Measurements from ENCODE around the gene PLXNA4. TPM values are rescaled to one million over a fixed set of nuclear protein-coding genes. Genes with fewer than 3 reads are reported as not detected.

Gene PLXNA4
- total RNA-seq, 4 donors from 2014 or later: 4.8 to 19.7 (median 10.7) TPM

GRCh38 chr7:132494474-132494873 is 81.8 kb downstream of the PLXNA4 start:
- no peaks in the 10 kb centered on the region for H3K9me3 ChIP-seq
- no peaks in the 10 kb centered on the region for H3K27me3 ChIP-seq
- TF ChIP-seq POLR2AphosphoS5 (IDR thresholded peaks at IDR 0.05) (no peak), POLR2A (IDR thresholded peaks at IDR 0.05) (no peak), EP300 (IDR thresholded peaks at IDR 0.05) (no peak)
- TF ChIP-seq, protein P1, sequence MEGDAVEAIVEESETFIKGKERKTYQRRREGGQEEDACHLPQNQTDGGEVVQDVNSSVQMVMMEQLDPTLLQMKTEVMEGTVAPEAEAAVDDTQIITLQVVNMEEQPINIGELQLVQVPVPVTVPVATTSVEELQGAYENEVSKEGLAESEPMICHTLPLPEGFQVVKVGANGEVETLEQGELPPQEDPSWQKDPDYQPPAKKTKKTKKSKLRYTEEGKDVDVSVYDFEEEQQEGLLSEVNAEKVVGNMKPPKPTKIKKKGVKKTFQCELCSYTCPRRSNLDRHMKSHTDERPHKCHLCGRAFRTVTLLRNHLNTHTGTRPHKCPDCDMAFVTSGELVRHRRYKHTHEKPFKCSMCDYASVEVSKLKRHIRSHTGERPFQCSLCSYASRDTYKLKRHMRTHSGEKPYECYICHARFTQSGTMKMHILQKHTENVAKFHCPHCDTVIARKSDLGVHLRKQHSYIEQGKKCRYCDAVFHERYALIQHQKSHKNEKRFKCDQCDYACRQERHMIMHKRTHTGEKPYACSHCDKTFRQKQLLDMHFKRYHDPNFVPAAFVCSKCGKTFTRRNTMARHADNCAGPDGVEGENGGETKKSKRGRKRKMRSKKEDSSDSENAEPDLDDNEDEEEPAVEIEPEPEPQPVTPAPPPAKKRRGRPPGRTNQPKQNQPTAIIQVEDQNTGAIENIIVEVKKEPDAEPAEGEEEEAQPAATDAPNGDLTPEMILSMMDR (IDR thresholded peaks at IDR 0.05): no peak
- peaks cover 0 to 7% (median 0%) of the 10 kb centered on the region in 3 donors for H3K4me1 ChIP-seq
- H3K27ac ChIP-seq: no peak overlapping the region
- H3K36me3 ChIP-seq: no peaks in the 10 kb centered on the region
- 97% methylated on average over 6 of the region's 12 CpGs; no CpG with 5 or more reads in 1 of the 2 donors for WGBS, 2 donors (ENCODE audit: low coverage in 1 of 2)
- no peak overlapping the region for H3K4me3 ChIP-seq
- no peak for ATAC-seq

DNA sequence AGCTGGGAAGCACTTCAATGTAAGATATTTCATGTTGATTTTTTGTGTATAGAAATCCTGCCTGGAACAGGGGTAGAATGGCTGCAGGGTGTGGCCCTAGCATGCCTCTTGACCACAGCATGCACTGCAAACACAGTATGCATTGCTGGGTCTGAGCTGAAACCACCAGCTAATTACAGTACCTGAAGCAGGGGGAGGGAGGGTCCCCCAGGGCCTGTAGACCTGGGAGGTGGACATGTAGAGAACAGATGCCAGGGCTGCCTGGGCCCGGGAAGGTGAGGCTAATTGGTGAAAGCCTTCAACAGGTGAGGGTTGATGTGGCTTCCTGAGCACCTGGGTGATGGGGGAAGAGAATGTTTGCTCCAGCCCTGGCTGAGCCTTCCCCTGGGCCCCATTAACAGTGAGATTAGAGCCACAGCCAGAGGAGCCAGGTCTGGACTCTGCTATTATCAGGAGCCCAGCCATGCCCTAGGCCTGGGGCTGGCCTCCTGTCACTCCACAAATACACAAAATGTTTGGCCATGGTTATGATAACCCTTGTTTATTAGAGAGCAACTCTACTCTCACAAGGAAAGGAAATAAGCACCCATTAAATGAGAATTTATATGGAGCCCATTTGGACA is 83.3 kb downstream of the PLXNA4 start:
- Histone ChIP-seq H3K36me3 (no peaks in the 10 kb centered on the region), H3K27ac (no peak overlapping the region), H3K9me3 (no peaks in the 10 kb centered on the region), H3K27me3 (no peaks in the 10 kb centered on the region), H3K4me1 (peaks cover 0 to 7% (median 0%) of the 10 kb centered on the region in 3 donors), H3K4me3 (no peak overlapping the region)
- no peak for TF ChIP-seq POLR2A (IDR thresholded peaks at IDR 0.05)
- TF ChIP-seq POLR2AphosphoS5 (IDR thresholded peaks at IDR 0.05): no peak
- TF ChIP-seq EP300 (IDR thresholded peaks at IDR 0.05): no peak
- TF ChIP-seq, protein P1 (IDR thresholded peaks at IDR 0.05): no peak
- no peak for ATAC-seq
- no CpG with 5 or more reads among the region's 1 CpG for WGBS, 2 donors (ENCODE audit: low coverage in 1 of 2)

DNA sequence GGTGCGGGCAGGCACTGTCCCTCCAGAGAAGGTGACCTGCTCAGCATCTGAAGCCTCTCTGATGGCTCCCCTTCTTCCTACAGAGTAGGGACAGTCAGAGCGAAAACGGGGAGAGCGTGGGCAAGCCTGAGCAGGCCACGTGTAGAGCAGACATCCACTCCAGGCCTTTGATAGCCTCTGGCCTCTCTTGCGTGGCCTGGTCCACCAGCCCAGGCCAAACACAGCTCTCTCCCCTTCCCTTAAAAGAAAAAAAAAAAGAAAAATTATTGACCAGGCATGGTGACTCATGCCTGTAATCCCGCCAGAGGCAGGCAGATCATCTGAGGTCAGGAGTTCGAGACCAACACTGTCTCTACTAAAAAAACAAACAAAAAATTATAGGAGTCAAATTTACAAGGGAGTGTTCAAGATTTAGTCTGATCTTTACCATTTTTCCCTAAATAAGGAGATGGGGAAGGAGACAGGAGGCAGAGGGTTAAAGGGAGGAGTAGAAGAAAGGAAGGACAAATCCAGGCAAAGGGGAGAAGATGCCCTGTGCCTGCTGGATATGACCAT is 84.8 kb downstream of the PLXNA4 start:
- H3K9me3 ChIP-seq: no peaks in the 10 kb centered on the region

GRCh38 chr7:132490474-132490873 is 85.8 kb downstream of the PLXNA4 start:
- 79 to 100% methylated on average over 2 to 4 of the region's 4 CpGs for WGBS, 2 donors (ENCODE audit: low coverage in 1 of 2)
- Histone ChIP-seq H3K36me3 (no peaks in the 10 kb centered on the region), H3K27me3 (no peaks in the 10 kb centered on the region), H3K27ac (no peak overlapping the region), H3K9me3 (no peaks in the 10 kb centered on the region), H3K4me1 (peaks cover 0 to 18% (median 0%) of the 10 kb centered on the region in 3 donors), H3K4me3 (no peak overlapping the region)
- TF ChIP-seq POLR2AphosphoS5 (IDR thresholded peaks at IDR 0.05): no peak
- TF ChIP-seq, protein P1 (IDR thresholded peaks at IDR 0.05): no peak
- no peak for TF ChIP-seq POLR2A (IDR thresholded peaks at IDR 0.05)
- TF ChIP-seq EP300 (IDR thresholded peaks at IDR 0.05): no peak
- no peak for ATAC-seq

More for the DNA sequence above, 84.8 kb downstream of the PLXNA4 start:
- no peak for ATAC-seq
- 49 to 80% methylated on average over 2 to 3 of the region's 8 CpGs for WGBS, 2 donors (ENCODE audit: low coverage in 1 of 2)
- H3K4me3 ChIP-seq: no peak overlapping the region
- H3K27me3 ChIP-seq: no peaks in the 10 kb centered on the region
- no peaks in the 10 kb centered on the region for H3K36me3 ChIP-seq
- TF ChIP-seq POLR2AphosphoS5 (IDR thresholded peaks at IDR 0.05) (no peak), EP300 (IDR thresholded peaks at IDR 0.05) (no peak), POLR2A (IDR thresholded peaks at IDR 0.05) (no peak)
- TF ChIP-seq, protein P1 (IDR thresholded peaks at IDR 0.05): no peak
- H3K4me1 ChIP-seq: peaks cover 0 to 11% (median 0%) of the 10 kb centered on the region in 3 donors
- no peak overlapping the region for H3K27ac ChIP-seq

GRCh38 chr7:132489776-132490237 is 86.5 kb downstream of the PLXNA4 start:
- no peak overlapping the region for H3K4me3 ChIP-seq
- no peaks in the 10 kb centered on the region for H3K27me3 ChIP-seq
- 79 to 86% methylated on average over 1 to 3 of the region's 6 CpGs for WGBS, 2 donors (ENCODE audit: low coverage in 1 of 2)
- no peak for ATAC-seq
- H3K9me3 ChIP-seq: no peaks in the 10 kb centered on the region
- H3K27ac ChIP-seq: no peak overlapping the region
- no peaks in the 10 kb centered on the region for H3K36me3 ChIP-seq
- H3K4me1 ChIP-seq: peaks cover 0 to 18% (median 0%) of the 10 kb centered on the region in 3 donors
- TF ChIP-seq POLR2A (IDR thresholded peaks at IDR 0.05) (no peak), POLR2AphosphoS5 (IDR thresholded peaks at IDR 0.05) (no peak), EP300 (IDR thresholded peaks at IDR 0.05) (no peak)

All from gastroesophageal sphincter (tissue), 4 donors.